Stimulated activated memory B cell treated with anti-CD40 and anti-IgM and Interleukin-4, amounts not matched to agents 10 μg/mL and 1 μg/mL and 100 μg/mL, for 72 hours (primary cell): ENCODE results near the gene ACADS.

Source experiments
- ATAC-seq: fragments of 150-1000 bp; cut with Tn5 transposase; 2 replicates; pipeline ENCODE4 v1.10.0; 2021
- H3K27ac Mint-ChIP-seq: one replicate; pipeline ENCODE4 v1.8.0; 2022; ENCODE audit warnings: mild to moderate bottlenecking, mixed read lengths
- H3K27me3 Mint-ChIP-seq: one replicate; pipeline ENCODE4 v1.8.0; 2022; ENCODE audit warnings: mixed read lengths
- H3K36me3 Mint-ChIP-seq: one replicate; pipeline ENCODE4 v1.8.0; 2022; ENCODE audit warnings: mixed read lengths
- H3K4me1 Mint-ChIP-seq: one replicate; pipeline ENCODE4 v1.8.0; 2022; ENCODE audit warnings: mixed read lengths
- H3K4me3 Mint-ChIP-seq: one replicate; pipeline ENCODE4 v1.8.0; 2022; ENCODE audit warnings: mild to moderate bottlenecking, moderate library complexity, mixed read lengths
- H3K9me3 Mint-ChIP-seq: one replicate; pipeline ENCODE4 v1.8.0; 2022; ENCODE audit warnings: mixed read lengths

The ACADS gene

GRCh38 chr12:120774169-120774916 lies 48.7 kb downstream of the ACADS start:
- no peak for ATAC-seq

GRCh38 chr12:120775862-120776552 lies 50.4 kb downstream of the ACADS start:
- no peaks in the 10 kb centered on the region for H3K27me3 Mint-ChIP-seq
- peaks cover 15% of the 10 kb centered on the region for H3K4me1 Mint-ChIP-seq
- no peak overlapping the region for H3K27ac Mint-ChIP-seq
- ATAC-seq = no peak
- no peak overlapping the region for H3K4me3 Mint-ChIP-seq
- no peaks in the 10 kb centered on the region for H3K9me3 Mint-ChIP-seq
- peaks cover 28% of the 10 kb centered on the region for H3K36me3 Mint-ChIP-seq

More at GRCh38 chr12:120774169-120774916, 48.7 kb downstream of the ACADS start:
- peaks cover 21% of the 10 kb centered on the region for H3K4me1 Mint-ChIP-seq
- no peak overlapping the region for H3K27ac Mint-ChIP-seq
- H3K36me3 Mint-ChIP-seq = peaks cover 36% of the 10 kb centered on the region
- H3K9me3 Mint-ChIP-seq = no peaks in the 10 kb centered on the region
- H3K4me3 Mint-ChIP-seq = no peak overlapping the region
- H3K27me3 Mint-ChIP-seq = no peaks in the 10 kb centered on the region

GRCh38 chr12:120783197-120783596 lies 57.6 kb downstream of the ACADS start:
- no peak overlapping the region for H3K4me3 Mint-ChIP-seq
- no peaks in the 10 kb centered on the region for H3K9me3 Mint-ChIP-seq
- H3K27me3 Mint-ChIP-seq = no peaks in the 10 kb centered on the region
- no peak for ATAC-seq
- peaks cover 31% of the 10 kb centered on the region for H3K36me3 Mint-ChIP-seq
- no peak overlapping the region for H3K27ac Mint-ChIP-seq
- peaks cover 7% of the 10 kb centered on the region for H3K4me1 Mint-ChIP-seq

GRCh38 chr12:120784804-120785203 lies 59.2 kb downstream of the ACADS start:
- no peak for ATAC-seq
- Mint-ChIP-seq H3K27me3 (no peaks in the 10 kb centered on the region), H3K4me1 (peaks cover 15% of the 10 kb centered on the region), H3K9me3 (no peaks in the 10 kb centered on the region), H3K36me3 (peaks cover 39% of the 10 kb centered on the region), H3K4me3 (no peak overlapping the region), H3K27ac (no peak overlapping the region)

GRCh38 chr12:120787889-120788288 lies 62.3 kb downstream of the ACADS start:
- H3K27ac Mint-ChIP-seq = no peak overlapping the region
- H3K36me3 Mint-ChIP-seq = peaks cover 33% of the 10 kb centered on the region
- peaks cover 21% of the 10 kb centered on the region for H3K4me1 Mint-ChIP-seq
- H3K4me3 Mint-ChIP-seq = no peak overlapping the region
- H3K27me3 Mint-ChIP-seq = no peaks in the 10 kb centered on the region
- H3K9me3 Mint-ChIP-seq = no peaks in the 10 kb centered on the region
- ATAC-seq = no peak
